ENCODE data around the gene TEX2. TPM values are rescaled to one million over a fixed set of nuclear protein-coding genes. Genes with fewer than 3 reads are reported as not detected.

TEX2 gene
- total and polyA plus RNA-seq, 2 of the 13 experiments (the other 11 are each of a cell fraction or from before 2014, with no cell fraction given): 21.4 to 37.7 TPM

GRCh38 chr17:64150237-64151015 lies 112.6 kb downstream of the TEX2 start (continued):
- peak; percentile 66; the same call in 1 of the 2 replicates for TF ChIP-seq ZBTB26 (CRISPR knock-in tag; IDR thresholded peaks at IDR 0.05; ENCODE audit: borderline replicate concordance)
- TF ChIP-seq MXD3 (CRISPR knock-in tag; IDR thresholded peaks at IDR 0.05): 0 out of 2 replicates have a peak, but pooled peaks have one; percentile 28
- TF ChIP-seq CEBPG (CRISPR knock-in tag; IDR thresholded peaks at IDR 0.05): peak; percentile 100
- TF ChIP-seq ZHX1 (CRISPR knock-in tag; IDR thresholded peaks at IDR 0.05; ENCODE audit: low read depth): peak; percentile 65; the same call in 1 of the 2 replicates
- TF ChIP-seq ZNF562 (CRISPR knock-in tag; IDR thresholded peaks at IDR 0.05; ENCODE audit: borderline replicate concordance): no peak
- TF ChIP-seq ZNF264 (CRISPR knock-in tag; IDR thresholded peaks at IDR 0.05): peak; percentile 99
- TF ChIP-seq ZNF329 (CRISPR knock-in tag; IDR thresholded peaks at IDR 0.05; ENCODE audit: low read depth): 0 out of 2 replicates have a peak, but pooled peaks have one; percentile 55
- peak; percentile 56; the same call in 1 of the 2 replicates for TF ChIP-seq ADNP (CRISPR knock-in tag; IDR thresholded peaks at IDR 0.05)
- TF ChIP-seq MEF2D (CRISPR knock-in tag; IDR thresholded peaks at IDR 0.05): peak; percentile 95
- peak; percentile 34 to 53; a peak in 2 of 4 replicates for TF ChIP-seq NR2F1 (CRISPR knock-in tag; IDR thresholded peaks at IDR 0.05)
- peak; percentile 95 for TF ChIP-seq ZBTB25 (CRISPR knock-in tag; IDR thresholded peaks at IDR 0.05)
- 0 out of 2 replicates have a peak, but pooled peaks have one; percentile 38 for TF ChIP-seq ZNF839 (CRISPR knock-in tag; IDR thresholded peaks at IDR 0.05; ENCODE audit: borderline replicate concordance)
- peak; percentile 89 for TF ChIP-seq ZFP91 (CRISPR knock-in tag; IDR thresholded peaks at IDR 0.05; ENCODE audit: borderline replicate concordance)
- peak; percentile 88 for TF ChIP-seq ZBTB7A (CRISPR knock-in tag; IDR thresholded peaks at IDR 0.05)
- TF ChIP-seq TFDP2 (CRISPR knock-in tag; IDR thresholded peaks at IDR 0.05): peak; percentile 67
- no peak for TF ChIP-seq GABPA (IDR thresholded peaks at IDR 0.05; ENCODE audit: low read depth, low read length)
- peak; percentile 50; the same call in 1 of the 2 replicates for TF ChIP-seq GABPA (CRISPR knock-in tag; IDR thresholded peaks at IDR 0.05; ENCODE audit: low read depth)
- TF ChIP-seq IRF1 (CRISPR knock-in tag; IDR thresholded peaks at IDR 0.05; ENCODE audit: low read depth): no peak
- no peak for TF ChIP-seq ZNF549 (CRISPR knock-in tag; IDR thresholded peaks at IDR 0.05)

Data from HepG2 (cell line).